ENCODE data around the gene DUS1L.

GRCh38 chr17:82083009-82083408 is 17.4 kb upstream of the DUS1L start:
- TF ChIP-seq EP300 (IDR thresholded peaks at IDR 0.05) (no peak), POLR2AphosphoS5 (IDR thresholded peaks at IDR 0.05) (no peak)
- TF ChIP-seq, protein P1, sequence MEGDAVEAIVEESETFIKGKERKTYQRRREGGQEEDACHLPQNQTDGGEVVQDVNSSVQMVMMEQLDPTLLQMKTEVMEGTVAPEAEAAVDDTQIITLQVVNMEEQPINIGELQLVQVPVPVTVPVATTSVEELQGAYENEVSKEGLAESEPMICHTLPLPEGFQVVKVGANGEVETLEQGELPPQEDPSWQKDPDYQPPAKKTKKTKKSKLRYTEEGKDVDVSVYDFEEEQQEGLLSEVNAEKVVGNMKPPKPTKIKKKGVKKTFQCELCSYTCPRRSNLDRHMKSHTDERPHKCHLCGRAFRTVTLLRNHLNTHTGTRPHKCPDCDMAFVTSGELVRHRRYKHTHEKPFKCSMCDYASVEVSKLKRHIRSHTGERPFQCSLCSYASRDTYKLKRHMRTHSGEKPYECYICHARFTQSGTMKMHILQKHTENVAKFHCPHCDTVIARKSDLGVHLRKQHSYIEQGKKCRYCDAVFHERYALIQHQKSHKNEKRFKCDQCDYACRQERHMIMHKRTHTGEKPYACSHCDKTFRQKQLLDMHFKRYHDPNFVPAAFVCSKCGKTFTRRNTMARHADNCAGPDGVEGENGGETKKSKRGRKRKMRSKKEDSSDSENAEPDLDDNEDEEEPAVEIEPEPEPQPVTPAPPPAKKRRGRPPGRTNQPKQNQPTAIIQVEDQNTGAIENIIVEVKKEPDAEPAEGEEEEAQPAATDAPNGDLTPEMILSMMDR (IDR thresholded peaks at IDR 0.05), result no peak

Measured in stomach (tissue), 4 donors.